Measurements from ENCODE around the gene GDPD1.
"Not testable (repeated sequence)": the region's sequence is repeated elsewhere in the genome, so short reads cannot be mapped to it uniquely, and the experiment has no call there.

GDPD1 gene

DNA sequence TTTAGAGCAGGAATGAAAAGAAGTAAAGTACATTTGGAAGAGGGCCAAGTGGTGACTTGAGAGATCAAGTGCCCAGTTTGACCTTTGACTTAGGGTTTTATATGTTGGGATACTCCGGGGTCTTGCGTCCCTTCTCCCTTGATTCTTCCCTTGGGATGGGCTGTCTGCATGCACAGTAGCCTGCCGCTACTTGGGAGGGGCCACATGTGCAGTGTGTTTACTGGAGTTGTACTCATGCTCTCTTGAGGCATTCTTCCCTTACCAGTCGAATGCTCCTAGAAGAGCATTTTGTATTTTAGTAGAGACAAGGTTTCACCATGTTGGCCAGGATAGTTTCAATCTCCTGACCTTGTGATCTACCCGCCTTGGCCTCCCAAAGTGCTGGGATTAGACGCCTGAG is 23.8 kb downstream of the GDPD1 start:
- DNase-seq (ENCODE audit: low read depth in 3 of 3), result no peak

DNA sequence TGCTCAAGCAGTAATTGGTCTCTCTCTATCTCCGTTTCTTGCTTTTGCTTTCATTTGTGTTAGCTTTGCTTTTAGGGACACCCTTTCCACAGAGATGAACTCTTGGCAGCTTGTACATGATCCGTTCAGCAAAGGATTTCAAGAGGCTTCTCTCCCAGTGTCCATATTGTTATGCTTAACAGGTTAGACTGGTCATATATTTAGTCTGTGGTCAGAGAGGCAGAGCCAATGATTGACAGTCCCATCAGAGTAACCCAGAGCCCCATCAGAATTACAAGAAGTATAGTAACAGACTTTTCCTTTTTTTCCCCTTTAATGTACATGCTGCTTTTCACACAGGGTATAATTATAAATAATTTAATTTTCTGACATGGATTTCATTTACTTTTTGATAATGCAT is 34.4 kb downstream of the GDPD1 start:
- no peak for DNase-seq (ENCODE audit: low read depth in 3 of 3)

DNA sequence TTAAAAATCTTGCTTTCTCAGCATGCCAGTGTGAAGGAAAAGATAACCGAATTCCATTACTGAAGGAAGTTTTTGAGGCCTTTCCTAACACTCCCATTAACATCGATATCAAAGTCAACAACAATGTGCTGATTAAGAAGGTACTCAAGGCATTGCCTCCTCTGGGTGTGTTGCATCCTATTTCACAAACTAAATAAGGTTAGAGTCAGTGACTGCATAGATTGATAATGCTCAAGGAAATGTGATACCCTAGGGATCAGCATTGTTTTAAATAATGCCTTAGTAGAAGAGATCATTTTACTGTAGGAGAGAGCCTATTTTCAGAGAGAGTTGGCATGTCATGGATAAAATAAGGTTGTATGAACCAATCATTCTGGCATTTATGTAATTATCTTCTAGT is 36.8 kb downstream of the GDPD1 start:
- DNase-seq (ENCODE audit: low read depth in 3 of 3), result no peak

DNA sequence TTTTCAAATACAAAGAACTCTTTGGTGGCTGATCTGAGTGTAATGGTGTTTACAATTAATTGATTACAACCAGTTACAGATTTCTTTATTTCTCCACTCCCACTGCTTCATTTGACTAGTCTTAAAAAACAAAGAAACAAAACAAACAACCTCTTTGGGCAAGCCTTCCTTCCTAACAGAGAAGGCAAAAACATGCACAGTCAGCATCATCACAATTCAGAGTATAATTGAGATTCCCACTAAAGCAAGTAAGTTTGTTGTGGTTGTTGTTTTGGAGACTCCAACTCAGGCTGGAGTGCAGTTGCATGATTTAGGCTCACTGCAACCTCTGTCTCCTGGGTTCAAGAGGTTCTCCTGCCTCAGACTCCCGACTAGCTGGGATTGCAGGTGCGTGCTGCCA is 40.4 kb downstream of the GDPD1 start:
- no peak for DNase-seq (ENCODE audit: low read depth in 3 of 3)

DNA sequence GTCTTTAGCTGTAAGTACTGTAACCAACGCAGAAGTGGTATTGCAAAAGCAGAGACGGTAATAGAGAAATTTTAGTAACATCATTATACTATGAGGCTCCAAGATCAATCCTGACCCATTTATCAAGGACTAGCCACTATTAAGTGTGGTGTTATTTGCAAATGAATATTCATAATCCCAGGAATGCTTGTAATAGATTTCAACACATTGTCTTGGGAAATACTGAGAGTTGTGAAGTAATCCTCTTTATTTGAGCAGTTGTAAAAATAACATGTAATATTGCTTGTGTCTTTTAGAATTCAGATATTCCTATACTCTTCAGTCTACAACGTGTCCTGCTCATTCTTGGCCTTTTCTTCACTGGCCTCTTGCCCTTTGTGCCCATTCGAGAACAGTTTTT is 46.4 kb downstream of the GDPD1 start:
- no peak for DNase-seq (ENCODE audit: low read depth in 3 of 3)

DNA sequence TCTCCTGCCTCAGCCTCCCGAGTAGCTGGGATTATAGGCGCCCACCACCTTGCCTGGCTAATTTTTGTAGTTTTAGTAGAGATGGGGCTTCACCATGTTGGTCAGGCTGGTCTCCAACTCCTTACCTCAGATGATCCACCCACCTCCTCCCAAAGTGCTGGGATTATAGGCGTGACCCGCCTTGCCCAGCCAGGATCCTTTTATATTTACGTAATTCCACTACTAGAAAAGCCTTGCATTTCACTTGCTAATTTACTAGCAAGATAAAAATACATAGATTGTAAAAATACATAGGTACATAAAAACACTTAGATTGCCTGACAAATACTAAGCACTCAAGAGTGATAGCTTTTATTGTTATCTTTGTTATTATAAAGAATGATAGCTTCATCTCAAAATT is 47.5 kb downstream of the GDPD1 start:
- no peak for DNase-seq (ENCODE audit: low read depth in 3 of 3)

DNA sequence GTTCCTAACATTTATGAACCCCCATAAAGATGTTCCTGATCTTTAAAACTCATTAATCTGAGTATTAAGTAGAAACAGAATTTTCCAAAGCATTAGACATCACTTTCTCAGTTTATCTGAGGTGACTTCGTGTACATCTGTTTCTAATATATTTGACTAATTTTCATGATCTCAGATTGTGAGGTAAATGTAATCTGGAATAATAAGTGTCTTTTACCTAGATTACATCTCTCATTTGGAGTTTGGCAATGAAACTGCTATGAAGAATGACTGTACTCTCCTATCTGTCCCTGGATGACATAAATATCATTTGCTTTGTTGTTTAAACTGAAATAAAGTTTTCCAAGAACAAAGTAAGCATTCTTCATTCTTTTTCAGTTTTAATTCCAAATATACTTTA is 55.3 kb downstream of the GDPD1 start:
- no peak for DNase-seq (ENCODE audit: low read depth in 3 of 3)

DNA sequence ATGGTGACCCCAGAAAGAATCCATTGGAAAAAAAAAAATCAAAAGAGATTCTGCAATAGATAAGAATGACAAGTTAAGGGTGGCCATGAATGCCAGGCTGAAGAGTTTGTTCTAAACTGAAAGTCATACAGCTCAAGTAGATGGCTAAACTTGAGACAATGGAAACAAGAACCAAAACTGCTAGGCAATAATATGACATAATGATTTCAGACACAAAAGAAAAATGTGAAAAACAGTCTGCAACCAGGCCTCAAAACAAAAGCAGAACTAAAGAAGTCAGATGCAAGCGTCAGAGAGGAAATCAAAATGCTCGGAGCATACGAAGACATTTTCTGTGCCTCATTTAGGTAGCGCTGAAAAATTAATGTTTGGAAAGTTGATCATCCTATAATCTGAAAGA is 56.7 kb downstream of the GDPD1 start:
- DNase-seq (ENCODE audit: low read depth in 3 of 3), result no peak

DNA sequence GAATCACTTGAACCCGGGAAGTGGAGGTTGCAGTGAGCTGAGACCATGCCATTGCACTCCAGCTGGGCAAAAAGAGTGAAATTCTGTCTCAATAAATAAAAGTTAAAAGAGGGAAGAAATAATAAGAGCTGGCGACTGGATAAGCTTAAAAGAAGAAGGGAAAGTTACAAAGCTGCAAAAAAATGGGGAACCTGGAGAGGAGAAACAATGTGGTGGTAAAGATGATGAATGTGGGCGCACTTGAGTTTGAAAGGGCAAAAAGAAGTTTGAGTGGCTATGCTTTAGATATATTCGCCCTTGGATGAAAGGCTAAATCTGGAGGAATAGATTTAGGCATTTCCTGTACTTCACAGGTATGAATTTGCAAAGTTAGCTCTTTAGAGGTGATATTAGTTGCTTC is 58.1 kb downstream of the GDPD1 start:
- DNase-seq (ENCODE audit: low read depth in 3 of 3), result no peak

DNA sequence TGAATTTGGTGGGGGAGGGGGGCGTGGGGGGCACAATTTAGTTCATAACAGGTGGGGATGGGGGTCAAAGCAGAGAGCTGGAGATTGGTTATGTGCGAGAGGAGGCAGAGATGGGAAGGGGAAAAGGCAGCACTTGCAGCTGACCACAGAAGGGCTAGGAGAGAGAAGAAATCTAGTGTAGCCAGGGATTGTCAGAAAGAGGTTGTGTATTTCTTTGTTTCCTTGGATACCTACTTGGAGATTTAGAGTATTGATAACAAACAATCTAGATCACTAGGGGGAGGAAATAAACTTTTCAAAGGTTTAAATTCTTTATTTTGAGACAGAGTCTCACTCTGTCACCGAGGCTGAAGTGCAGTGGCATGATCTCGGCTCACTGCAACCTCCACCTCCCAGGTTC is 64.0 kb downstream of the GDPD1 start:
- DNase-seq (ENCODE audit: low read depth in 3 of 3), result no peak

DNA sequence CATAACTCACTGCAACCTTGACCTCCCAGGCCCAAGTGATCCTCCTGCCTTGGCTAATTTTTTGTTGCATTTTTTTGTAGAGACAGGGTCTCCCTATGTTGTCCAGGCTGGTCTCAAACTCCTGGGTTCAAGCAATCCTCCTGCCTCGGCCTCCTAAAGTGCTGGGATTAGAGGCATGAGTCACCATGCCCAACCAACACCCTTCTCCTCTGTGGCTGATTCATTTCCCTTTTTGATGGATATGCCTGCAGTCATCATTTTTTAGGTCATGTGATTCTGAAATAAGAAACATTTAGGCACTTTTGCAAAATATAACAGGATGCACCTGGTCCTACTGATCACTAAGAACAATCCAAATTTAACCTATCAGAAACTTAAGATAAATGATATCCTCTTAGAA is 67.1 kb downstream of the GDPD1 start:
- DNase-seq (ENCODE audit: low read depth in 3 of 3), result no peak

DNA sequence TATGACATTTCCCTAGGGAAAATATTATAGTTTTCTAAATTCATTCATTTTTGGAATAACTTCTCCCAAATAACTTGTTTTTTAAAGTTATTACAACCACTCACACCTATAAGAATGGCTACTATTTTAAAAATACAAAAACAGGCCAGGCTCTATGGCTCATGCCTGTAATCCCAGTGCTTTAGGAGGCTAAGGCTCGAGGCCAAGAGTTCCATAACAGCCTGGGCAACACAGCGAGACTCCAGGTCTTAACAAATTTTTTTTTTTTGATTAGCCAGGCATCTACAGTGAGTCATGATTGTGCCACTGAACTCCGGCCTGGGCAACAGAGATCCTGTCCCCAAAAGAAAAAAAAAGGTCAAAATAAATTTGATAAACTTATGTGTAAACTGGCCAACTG is 67.6 kb downstream of the GDPD1 start:
- DNase-seq (ENCODE audit: low read depth in 3 of 3), result no peak

DNA sequence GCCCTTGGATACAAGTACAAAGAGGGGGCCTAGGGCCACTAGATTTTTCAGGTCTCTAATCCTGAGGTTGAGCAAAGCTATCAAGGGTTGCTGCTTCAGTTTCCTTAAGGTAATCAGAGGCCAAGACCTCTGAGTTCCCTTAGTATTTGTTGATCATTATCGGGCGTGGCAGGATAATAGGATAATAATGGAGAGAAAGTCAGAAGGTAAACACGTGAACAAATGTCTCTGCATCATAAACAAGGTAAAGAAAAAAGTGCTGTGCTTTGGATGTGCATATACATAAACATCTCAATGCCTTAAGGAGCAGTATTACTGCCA is 69.6 kb downstream of the GDPD1 start:
- no peak for DNase-seq (ENCODE audit: low read depth in 3 of 3)

DNA sequence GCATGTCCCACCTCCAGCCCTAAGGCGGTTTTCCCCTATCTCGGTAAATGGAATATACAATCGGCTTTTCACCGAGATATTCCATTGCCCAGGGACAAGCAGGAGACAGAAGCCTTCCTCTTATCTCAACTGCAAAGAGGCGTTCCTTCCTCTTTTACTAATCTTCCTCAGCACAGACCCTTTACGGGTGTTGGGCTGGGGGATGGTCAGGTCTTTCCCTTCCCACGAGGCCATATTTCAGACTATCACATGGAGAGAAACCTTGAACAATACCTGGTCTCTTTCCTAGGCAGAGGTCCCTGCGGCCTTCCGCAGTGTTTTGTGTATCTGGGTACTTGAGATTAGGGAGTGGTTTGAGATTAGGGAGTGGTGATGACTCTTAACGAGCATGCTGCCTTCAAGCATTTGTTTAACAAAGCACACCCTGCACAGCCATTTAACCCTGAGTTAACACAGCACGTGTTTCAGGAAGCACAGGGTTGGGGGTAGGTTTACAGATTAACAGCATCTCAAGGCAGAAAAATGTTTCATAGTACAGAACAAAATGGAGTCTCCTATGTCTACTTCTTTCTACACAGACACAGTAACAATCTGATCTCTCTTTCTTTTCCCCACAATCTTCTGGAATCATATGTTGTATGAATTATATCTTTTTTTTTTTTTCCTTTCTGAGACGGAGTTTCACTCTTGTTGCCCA is 70.1 kb downstream of the GDPD1 start:
- DNase-seq (ENCODE audit: low read depth in 3 of 3), result not testable (repeated sequence)

DNA sequence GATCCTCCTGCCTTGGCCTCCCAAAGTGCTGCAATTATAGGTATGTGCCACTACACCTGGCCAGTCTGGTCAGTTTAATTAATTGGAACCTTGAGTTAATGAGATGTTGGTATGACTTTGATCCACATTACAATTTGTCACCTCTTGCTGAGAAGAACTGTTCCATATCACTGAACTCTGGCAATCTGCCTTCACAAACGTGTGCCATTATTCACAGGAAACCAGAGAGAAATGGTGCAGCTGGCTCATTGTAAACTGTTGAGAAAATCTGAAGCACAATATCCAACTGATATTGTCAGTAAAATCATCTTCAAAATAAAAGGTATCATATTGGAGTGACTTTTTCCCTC is 71.8 kb downstream of the GDPD1 start:
- DNase-seq (ENCODE audit: low read depth in 3 of 3), result no peak

DNA sequence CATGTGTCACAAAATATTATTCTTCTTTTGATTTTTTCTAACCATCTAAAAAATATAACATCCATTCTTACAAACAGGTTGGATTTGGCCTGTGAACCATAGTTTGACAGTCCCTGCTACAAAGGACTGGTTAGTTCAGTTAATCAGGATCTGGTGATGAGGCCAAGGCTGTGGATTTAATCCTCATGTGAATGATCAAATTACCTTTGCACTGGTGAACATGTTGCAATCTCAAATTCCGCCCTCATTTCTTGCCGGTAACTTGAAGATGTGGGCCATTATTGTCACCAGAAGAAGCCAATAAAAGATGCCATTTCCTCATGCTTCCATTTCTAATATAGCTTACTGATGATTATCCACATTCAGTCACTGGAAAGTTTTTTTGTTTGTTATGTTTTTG is 75.9 kb downstream of the GDPD1 start:
- no peak for DNase-seq (ENCODE audit: low read depth in 3 of 3)

DNA sequence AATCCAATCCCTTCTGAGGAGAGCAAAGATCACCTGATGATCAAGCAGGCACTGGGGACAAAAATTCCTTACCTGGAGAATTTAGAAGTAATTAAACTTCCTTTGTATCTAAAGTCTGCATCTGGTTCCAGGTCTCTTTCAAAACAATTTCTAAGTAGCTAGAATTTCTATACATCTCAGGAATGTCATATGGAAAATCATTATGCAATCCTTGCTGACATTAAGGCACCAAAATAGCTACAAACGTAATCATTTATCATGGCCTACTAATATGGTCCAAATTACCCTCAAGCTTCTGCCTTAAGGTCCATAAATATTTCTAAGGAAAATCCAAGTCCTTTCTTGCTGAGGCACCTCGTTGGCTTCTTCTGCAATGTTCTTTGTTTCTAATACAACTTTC is 78.2 kb downstream of the GDPD1 start:
- DNase-seq (ENCODE audit: low read depth in 3 of 3), result no peak

DNA sequence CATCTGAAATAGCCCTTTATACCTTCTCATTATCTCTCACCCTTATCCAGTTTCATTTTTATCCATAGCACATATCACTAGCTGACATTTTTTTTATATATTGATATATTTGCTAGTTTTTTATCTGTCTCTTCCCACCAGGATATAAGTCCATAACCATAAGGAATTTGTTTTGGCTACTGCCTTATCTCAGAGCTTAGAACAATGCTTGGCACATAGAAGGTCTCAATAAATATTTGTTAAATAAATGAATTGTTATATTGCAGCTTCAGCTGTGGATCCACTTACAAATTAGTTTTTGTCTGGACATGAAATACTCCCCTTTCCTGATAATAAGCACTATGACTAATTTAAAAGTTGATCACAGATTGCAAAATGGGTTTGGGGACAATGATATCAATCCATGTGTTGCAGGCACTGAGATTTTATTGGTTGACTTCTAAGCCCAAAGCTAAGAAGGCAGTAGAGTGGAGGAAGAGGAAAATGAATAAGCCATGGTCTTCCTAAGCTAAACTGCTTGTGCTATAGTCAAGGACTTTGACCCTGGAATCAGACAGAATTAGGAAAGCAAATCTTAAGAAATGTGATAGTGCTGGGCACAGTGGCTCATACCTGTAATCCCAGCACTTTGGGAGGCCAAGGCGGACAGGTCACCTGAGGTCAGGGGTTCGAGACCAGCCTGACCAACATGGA is 79.2 kb downstream of the GDPD1 start:
- no peak for DNase-seq (ENCODE audit: low read depth in 3 of 3)

DNA sequence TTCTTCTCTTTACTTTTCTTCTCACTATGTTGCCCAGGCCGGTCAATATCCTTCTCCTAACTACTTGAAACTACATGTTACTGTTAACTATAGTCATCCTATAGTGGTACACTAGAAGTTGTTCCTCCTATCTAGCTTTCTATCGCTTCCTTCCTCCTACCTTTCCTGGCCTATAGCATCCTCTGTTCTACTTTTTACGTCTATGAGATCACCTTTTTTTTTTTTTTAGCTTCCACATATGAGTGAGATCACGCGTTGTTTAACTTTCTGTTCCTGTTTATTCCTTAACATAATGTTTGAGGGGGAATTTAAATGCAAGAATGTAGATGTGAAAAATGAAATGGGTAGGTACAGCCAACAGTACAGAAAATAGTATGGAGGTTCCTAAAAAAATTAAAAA is 80.6 kb downstream of the GDPD1 start:
- no peak for DNase-seq (ENCODE audit: low read depth in 3 of 3)

DNA sequence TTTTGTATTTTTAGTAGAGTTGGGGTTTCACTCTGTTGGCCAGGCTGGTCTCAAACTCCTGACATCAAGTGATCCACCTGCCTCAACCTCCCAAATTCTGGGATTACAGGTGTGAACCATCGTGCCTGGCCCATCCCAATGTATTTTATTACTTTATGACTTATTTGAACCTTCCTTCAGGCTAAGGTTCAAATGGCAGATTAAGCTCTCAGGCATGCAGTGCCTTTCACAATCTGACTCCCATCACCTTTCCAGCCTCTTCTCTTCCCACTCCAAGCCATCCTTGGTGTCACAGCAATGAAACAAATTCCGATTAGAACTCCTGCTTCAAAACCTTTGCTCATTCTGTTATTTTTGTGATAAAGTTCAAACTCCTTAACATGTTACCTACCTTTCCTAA is 84.5 kb downstream of the GDPD1 start:
- no peak for DNase-seq (ENCODE audit: low read depth in 3 of 3)

DNA sequence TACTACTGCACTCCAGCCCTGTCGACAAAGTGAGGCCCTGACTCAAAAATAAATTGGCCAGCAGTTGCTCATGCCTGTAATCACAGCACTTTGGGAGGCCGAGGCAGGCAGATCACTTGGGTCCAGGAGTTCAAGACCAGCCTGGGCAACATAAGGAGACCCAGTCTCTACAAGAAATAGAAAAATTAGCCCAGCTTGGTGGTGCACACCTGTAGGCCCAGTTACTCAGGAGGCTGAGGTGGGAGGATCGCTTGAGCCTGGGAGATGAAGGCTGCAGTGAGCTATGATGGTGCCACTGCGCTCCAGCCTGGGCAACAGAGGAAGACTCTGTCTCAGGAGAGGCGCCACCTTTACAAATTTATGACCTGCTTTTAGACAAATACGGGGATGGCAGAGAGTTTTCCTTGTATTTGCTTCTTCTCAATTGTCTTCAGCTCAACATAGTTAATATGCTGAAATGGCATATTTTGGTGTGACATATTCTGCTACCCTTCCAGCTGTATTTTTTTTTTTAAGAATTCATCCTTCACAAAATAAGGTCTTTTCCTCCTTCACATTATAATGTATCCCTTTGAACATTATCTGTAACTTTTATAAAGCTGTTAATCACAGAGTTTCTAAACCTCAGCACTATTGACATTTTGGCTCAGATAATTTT is 90.1 kb downstream of the GDPD1 start:
- no peak for DNase-seq (ENCODE audit: low read depth in 3 of 3)

DNA sequence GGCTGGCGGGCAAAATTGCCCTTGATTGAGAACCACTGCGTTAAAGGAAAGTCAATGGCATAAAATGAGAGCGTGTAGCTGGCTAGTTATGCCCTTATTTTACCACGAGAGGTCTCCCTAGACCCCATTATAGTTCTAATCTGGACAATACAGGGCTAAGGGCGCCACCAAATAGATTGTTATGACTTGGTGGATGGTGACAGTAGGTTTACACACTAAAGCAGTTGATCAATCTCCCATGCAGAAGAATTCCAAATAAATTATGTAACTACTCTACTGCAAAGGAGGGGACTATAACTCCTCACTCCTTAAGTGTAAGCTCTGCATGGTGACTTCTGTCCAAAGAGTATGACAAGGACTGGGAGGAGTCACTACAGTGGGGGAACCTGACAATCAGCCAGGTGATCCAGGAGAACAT is 90.7 kb downstream of the GDPD1 start:
- DNase-seq (ENCODE audit: low read depth in 3 of 3), result no peak

DNA sequence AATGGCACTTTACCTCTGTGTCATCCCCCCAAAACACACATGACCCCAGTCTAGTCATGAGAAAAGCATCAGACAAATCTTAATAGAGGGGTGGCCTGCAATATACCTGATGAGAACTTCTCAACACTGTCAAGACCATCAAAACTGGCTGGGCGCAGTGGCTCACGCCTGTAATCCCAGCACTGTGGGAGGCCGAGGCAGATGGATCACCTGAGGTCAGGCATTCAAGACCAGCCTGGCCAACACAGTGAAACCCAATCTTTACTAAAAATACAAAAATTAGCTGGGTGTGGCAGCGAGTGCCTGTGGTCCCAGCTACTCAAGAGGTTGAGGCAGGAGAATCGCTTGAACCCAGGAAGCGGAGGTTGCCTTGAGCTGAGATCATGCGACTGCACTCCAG is 91.2 kb downstream of the GDPD1 start:
- DNase-seq (ENCODE audit: low read depth in 3 of 3), result not testable (repeated sequence)

DNA sequence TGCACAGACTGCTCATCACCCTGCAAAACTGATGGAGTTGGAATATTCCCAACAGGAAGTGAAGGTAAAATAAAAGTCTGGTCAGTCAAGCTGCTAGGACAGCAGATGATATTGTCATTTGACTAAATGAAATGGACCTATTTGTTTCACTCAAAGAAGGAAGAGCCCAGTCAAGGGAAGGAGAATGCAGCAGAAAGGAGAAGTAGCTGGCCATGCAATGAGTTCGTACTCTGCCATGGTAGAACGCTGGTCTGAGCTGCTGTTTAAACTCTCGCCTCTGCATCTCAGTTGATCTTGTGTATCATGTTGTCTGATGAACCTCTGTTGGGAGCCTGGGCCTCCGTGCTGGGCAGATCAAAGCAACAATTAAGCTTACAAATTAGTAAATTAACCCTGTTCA is 95.6 kb downstream of the GDPD1 start:
- DNase-seq (ENCODE audit: low read depth in 3 of 3), result no peak
